Airway epithelial cell (primary cell): ENCODE data around the gene SSX3. TPM values are rescaled to one million over a fixed set of nuclear protein-coding genes. Genes with fewer than 3 reads are reported as not detected.

ENCODE experiments used
- total RNA-seq: library from RNA; depleted of rRNA; stranded (reverse); fragments of >200 nt; gene quantifications from 2 replicates; pipeline ENCODE4 v1.2.3, GENCODE V29; 2015

SSX3 gene
- total RNA-seq: not detected in 2 replicates

GRCh38 chrX:48356315-48357094, at the start of gene SSX3:
TSS of gene SSX3 (minus strand) at chrX:48356703. CDS start at chrX:48355249, 1,454 bp downstream.

DNA sequence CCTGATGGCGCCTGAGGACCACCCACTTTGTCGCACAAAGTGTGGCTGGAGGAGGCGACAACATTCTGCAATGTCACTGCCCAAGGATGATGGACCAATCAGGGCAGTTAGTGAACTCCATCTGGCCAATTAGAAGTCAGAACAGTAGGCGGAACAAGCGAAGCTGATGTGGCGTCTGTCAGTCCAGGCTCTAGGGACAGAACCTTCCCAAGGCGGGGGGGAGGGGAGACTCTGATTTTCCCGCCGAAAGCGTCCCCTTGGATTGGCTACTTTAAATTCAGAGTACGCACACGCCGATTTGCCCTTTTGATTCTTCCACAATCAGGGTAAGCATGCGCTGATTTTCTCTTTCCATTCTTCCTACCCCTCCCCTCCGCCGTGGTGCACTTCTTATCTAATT, 26.7 kb upstream of the SSX3 start, which contains the start of gene SSX4:
Gene SSX4 (plus strand): TSS at position 301 of the 400 bp plus-strand sequence. CDS start 515 bp downstream, outside the sequence.

Other genes with a start within 250 kb of the SSX3 start
- not detected in 2 replicates for gene SPACA5B, start 226.1 kb downstream of the SSX3 start, total RNA-seq
- not detected in 2 replicates for gene SSX5, start 159.9 kb downstream of the SSX3 start, total RNA-seq
- not detected in 2 replicates for gene SSX1, start 101.3 kb downstream of the SSX3 start, total RNA-seq
- not detected in 2 replicates for gene SSX4, start 26.8 kb upstream of the SSX3 start, total RNA-seq
- gene SSX4B, start 55.3 kb upstream of the SSX3 start, total RNA-seq: not detected in 2 replicates
- gene SLC38A5, start 113.6 kb upstream of the SSX3 start, total RNA-seq: 57.7 and 92.3 TPM in 2 replicates
- gene FTSJ1, start 119.5 kb upstream of the SSX3 start, total RNA-seq: 65.0 and 106 TPM in 2 replicates
- 38.0 and 61.9 TPM in 2 replicates for gene PORCN, start 152.3 kb upstream of the SSX3 start, total RNA-seq
- gene EBP, start 165.1 kb upstream of the SSX3 start, total RNA-seq: 180 and 181 TPM in 2 replicates
- 7.7 and 10.2 TPM in 2 replicates for gene TBC1D25, start 183.0 kb upstream of the SSX3 start, total RNA-seq
- gene RBM3, start 217.8 kb upstream of the SSX3 start, total RNA-seq: 144 and 157 TPM in 2 replicates
- gene WDR13, start 240.8 kb upstream of the SSX3 start, total RNA-seq: 68.0 and 92.2 TPM in 2 replicates